GM19452 (cell line): ENCODE data around the gene SNTA1.
A peak's percentile ranks its signal among the peaks of the same experiment; 100 is the strongest.
"Not testable (repeated sequence)": the region's sequence is repeated elsewhere in the genome, so short reads cannot be mapped to it uniquely, and the experiment has no call there.

Experiments
- ATAC-seq: cut with Tn5 transposase; IDR thresholded peaks from one replicate; pipeline ENCODE4 v1.9.1; 2021; ENCODE audit not compliant: unreplicated experiment

The SNTA1 gene

DNA sequence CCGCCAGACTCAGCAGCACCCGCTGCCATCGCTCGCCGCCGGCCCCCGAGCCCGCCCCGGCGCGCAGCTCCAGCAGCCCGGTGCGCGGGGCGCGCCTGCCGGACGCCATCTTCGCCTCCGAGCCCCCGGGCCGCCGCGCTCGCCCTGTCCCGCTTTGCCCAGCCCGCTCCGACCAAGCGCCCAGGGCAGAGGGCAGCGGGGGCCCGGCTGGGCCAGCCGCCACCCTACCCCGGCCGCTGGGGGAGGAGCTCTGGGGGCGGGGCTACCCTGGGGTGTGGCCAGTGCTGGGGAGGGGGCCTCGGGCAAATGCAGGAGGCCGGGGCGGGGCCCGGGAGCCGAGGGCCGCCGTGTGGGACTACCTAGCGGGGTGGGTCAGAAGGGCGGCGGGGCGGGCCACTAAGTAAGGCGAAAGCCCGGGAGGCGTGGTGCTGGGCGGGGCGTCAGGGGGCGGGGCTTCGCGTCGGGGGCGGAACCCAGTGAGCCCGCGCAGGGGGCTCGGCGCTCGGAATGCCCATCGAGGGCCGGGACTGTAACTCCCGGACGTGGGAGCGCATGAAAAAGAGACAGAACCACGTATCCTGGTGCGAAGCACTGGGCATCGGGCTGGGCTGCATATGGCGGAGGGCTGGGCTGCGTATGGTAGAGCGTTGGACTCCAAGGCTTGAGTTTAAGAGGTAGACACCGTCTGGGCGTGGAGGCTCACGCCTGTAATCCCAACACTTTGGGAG is at the start of gene SNTA1:
TSS of gene SNTA1 (minus strand) at position 252 of the 728 bp plus-strand sequence. CDS start at position 109, 143 bp downstream.
- ATAC-seq, result peak; percentile 70

DNA sequence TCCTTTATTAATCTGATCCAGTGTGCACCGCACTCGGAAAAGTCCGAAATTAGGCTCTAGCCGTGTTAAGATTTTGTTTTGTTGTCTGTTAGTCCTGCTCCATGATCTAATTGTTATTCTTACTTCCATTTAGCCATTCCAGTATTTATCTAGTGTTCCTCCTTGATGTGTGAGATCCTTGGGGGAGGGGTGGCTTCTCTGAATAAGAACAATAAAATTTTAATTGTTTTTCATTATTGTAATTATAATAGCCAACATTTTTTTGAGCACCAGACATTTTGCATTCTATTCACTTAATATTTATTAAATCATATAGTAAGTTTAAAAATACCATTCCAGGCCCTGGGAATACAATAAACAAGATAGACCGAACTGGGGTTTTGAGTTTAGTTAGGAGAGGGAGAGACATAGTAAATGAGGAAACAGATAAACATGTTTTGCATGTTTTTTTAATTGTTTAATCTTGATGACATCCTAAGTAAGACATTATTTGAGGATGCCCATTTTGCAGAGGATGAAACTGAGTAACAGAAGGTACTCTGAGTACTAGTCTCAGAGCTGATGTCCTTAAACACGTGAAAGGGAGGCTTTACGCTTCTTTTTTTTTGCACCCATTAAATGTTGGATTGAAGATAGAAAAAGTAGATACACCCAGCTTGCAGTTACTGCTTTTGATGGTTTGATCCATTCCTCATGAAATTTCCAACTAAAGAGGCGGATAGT is 47.5 kb upstream of the SNTA1 start:
- no peak for ATAC-seq

DNA sequence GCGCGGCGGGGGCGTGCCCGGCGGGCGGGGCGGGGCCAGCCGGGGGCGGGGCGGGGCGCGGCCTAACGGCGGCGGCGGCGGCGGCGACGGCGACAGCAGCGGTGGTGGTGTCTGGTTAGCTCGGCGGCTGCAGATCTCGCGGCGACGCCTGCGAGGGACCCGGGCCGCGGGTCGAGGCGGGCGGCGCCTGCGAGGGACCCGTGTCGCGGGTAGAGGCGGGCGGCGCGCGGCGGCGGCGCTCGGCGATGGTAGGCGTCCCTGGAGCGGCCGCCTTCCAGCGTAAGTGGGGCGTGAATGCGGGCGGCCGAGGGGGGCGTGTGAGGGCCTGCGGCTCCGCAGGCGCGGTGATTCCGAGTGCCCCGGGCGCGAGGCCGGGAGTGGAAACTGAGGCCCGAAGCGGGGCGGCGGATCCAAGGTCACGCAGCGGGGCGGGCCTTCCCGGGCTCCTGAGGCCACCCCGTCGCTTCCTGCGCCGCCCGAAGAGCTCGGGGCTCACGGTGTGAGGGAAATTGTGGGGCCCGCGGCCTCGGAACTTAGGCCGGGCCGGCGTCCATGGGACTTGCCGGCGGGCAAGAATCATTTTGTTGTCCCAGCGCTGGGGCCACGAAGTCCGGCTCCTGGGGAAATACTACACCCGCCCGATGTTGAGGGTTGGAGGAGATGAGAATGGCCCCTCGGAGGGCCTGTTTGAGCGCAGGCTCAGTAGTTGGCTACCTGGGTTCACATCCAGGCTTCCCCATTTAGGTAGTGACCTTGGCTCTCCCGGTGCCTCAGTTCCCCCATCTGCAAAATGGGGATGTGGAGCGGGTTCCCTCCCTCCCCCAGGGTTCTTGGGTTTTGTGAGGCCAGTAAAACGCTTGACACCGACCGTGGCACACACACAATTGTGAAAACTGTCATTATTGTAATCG is 46.7 kb upstream of the SNTA1 start, which contains the start of gene CBFA2T2:
TSS of gene CBFA2T2 (plus strand) at position 74 of the 911 bp plus-strand sequence. CDS start at position 246, 172 bp downstream.
- peak; percentile 53 for ATAC-seq

DNA sequence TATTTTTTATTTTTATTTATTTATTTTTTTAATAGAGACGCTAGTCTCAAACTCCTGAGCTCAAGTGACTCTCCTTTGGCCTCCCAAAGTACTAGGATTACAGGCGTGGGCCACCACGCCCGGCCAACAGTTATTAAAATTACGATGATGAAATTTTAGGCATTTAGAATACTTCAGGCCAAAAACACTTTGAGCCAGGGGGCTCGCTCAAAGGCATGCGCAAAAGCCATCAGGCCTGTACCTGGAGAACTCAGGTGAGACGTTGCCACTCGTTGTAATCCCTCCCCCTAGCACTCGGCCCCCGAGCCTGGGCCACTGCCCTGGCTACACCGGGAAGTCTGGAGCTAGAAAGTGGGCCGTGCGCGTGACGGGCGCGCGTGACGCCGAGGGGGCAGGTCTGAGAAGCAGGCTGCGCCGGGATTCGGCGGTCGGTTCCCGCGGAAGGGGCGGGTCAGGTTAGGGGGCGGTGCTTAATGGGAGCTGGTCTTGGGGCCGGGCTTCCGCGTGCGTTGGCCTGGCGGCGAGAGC is 46.0 kb upstream of the SNTA1 start:
- ATAC-seq, result peak; percentile 91

GRCh38 chr20:33488661-33489494 is 45.3 kb upstream of the SNTA1 start:
- not testable (repeated sequence) for ATAC-seq

DNA sequence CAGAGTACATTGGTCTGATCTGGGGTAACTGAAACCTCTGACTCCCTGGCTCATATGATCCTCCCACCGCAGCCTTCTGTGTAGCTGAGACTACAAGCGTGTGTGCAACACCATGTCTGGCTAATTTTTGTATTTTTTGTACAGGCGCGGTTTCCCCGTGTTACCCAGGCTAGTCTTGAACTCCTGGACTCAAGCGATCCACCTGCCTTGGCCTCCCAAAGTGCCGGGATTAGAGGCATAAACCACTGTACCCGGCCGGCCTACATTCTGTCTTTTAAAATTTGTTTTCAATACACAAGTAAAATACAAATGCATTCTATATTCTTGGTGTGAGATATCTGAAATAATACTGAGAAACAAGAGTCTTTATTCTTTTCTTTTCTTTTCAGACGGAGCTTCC is 44.6 kb upstream of the SNTA1 start:
- ATAC-seq, result no peak

- ATAC-seq, result not testable (repeated sequence)
Observed at GRCh38 chr20:33483186-33483585, 39.6 kb upstream of the SNTA1 start.

- no peak for ATAC-seq
Observed at GRCh38 chr20:33482581-33482980, 39.0 kb upstream of the SNTA1 start.

GRCh38 chr20:33481431-33481941 is 37.9 kb upstream of the SNTA1 start:
- ATAC-seq, result no peak

GRCh38 chr20:33480048-33480447 is 36.5 kb upstream of the SNTA1 start:
- no peak for ATAC-seq

DNA sequence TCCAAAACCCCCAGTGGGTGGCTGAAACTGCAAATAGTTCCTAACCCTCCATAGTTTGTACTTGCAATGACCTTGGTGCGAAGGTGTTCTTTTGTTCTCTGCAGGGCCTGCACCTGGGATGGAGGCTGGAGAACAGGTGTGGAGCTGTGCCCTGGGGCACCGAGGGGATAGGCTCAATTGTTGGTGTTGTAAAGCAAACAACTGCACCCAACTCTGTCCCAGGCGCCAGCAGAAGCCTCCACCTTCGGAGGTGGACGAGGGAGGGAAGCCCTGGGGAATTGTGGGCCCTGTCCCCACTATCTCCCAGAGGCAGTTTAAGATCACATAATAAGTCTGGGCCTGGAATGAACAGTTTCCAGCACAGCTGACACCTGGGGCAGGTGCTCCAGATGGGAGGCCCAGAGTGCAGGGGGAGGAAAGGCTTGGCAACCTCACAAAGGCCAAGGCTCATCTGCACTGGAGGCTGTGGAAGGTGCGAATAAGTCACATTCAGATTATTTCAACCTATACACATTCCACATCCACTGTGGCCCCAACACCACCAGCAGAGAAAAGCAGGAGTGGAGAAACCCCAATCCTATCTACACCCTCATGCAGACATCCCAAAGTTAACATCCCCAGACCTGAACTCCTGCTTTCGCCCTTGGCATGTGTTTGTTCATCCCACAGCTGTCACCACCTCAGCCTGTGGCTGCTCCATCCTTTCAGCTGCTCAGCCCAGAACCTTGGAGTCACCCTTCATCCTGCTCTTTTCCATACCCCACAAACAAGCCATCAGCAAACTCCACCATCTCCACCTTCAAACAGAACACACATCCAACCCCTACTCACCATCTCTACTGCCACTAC is 34.0 kb upstream of the SNTA1 start:
- ATAC-seq, result no peak

GRCh38 chr20:33475381-33476152 is 32.0 kb upstream of the SNTA1 start:
- no peak for ATAC-seq

DNA sequence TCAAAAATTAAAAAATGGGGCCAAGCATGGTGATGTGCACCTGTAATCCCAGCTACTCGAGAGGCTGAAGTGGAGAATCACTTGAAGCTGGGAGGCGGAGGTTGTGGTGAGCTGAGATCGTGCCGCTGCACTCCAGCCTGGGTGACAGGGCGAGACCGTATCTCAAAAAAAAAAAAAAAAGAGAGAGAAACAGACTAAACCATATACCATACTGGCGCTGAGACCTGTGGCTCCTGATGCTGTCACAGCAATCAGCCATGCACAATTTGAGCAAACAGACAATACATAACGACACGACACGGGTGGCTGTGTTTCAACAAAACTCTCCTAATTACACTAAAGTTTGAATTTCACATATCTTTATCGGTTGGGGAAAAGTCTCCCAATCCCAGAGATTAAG is 31.4 kb upstream of the SNTA1 start:
- ATAC-seq, result no peak

GRCh38 chr20:33474097-33474873 is 30.7 kb upstream of the SNTA1 start:
- no peak for ATAC-seq

DNA sequence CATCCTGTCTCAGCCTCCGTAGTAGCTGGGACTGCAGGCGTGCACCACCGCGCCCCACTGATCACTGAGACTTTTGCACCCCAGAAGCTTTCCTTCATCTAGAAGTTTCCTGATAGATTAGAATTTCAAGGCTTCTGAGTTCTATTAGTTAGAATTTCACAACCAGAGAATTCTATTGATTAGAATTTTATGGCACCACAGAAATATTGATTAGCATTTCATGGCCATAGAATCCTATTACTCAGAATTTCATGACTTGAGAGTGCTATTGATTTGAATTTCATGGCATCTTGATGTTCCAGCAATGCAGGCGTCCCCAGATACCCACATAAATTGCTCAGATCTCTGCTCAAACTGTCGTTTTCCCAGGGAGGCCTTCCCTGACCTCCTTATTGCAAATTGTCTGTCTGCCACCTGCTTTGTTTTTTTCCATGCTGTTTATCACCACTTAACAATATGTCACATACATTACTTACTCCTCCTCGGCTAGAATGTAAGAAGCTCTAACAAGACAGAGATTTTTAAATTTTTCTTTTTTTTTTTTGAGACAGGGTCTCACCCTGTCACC is 29.4 kb upstream of the SNTA1 start:
- no peak for ATAC-seq

DNA sequence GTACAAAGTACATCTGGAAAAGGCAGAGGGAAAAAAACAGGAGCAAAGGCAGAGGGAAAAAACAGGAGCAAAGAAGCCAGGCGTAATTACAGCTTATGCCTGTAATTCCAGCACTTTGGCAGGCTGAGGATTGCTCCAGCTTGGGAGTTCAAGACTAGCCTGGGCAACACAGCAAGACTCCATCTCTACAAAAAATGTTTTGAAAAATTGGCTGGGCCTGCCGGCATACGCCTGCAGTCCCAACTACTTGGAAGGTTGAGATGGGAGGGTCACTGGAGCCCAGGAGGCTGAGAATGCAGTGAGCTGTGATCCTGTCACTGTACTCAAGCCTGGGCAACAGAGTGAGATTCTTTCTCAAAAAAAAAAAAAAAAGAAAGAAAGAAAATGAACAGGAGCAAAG is 27.3 kb upstream of the SNTA1 start:
- no peak for ATAC-seq

DNA sequence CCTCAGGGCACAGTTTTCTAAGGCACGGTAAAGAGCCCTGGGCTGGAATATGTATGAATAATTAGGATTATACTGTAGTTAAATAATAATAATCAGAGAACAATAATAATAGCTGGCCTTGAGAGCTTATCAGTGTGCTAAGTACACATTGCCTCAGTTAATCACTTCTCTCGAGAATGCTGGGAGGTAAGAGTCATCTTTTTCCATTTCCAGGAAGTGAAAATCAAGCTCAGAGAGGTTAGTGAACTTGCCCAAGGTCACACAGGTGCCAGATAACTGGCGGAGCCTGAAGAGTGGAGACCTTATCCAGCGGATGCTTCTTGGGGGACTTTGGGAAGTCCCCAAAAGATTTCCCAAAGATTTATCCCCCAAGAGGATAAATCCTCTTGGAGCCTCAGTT is 26.9 kb upstream of the SNTA1 start:
- no peak for ATAC-seq
